Left ventricle myocardium inferior (tissue), 1 donor: ENCODE results near the gene ANKS6. TPM values are rescaled to one million over a fixed set of nuclear protein-coding genes. Genes with fewer than 3 reads are reported as not detected.

Experiments used
- DNase-seq: peaks from one replicate; pipeline ENCODE4 v3.0.0-alpha.2; 2020
- H3K27ac ChIP-seq: fragments of 200-600 bp; replicated peaks from 2 replicates; pipeline ENCODE4 v1.8.0; 2021
- H3K27me3 ChIP-seq: fragments of 200-600 bp; 2 replicates; pipeline ENCODE4 v1.8.0; 2021; ENCODE audit warnings: low read depth
- H3K36me3 ChIP-seq: fragments of 200-600 bp; 2 replicates; pipeline ENCODE4 v1.8.0; 2021
- H3K4me1 ChIP-seq: fragments of 200-600 bp; 2 replicates; pipeline ENCODE4 v1.8.0; 2021
- H3K4me3 ChIP-seq: fragments of 200-600 bp; 2 replicates; pipeline ENCODE4 v1.8.0; 2021; ENCODE audit warnings: mild to moderate bottlenecking, moderate library complexity
- H3K9me3 ChIP-seq: fragments of 200-600 bp; replicated peaks from 2 replicates; pipeline ENCODE4 v1.8.0; 2021
- intact Hi-C: fragments of 100-400 bp; cut with micrococcal nuclease; formaldehyde crosslinking; loops from one replicate; pipeline ENCODE4 v1.11.0; 2022
- total RNA-seq: library from RNA; stranded (reverse); fragmentation: NEBNext Ultra II Directional; extraction: Animal tissue kit (Norgen Biotek cat#: 25700); gene quantifications from one replicate; pipeline ENCODE4 v1.2.1, GENCODE V29; 2021
- TF ChIP-seq, protein P1 (sequence below): fragments of 200-600 bp; IDR thresholded peaks from 2 replicates; pipeline ENCODE4 v1.8.0; 2021; ENCODE audit warnings: antibody characterized with exemption, mild to moderate bottlenecking, borderline replicate concordance
- donor health status: DM: no; HTN: yes; CAD: no; lungs with severe emphysema.

Gene ANKS6
- total RNA-seq, 1 donor from 2014 or later = 4.8 TPM

DNA sequence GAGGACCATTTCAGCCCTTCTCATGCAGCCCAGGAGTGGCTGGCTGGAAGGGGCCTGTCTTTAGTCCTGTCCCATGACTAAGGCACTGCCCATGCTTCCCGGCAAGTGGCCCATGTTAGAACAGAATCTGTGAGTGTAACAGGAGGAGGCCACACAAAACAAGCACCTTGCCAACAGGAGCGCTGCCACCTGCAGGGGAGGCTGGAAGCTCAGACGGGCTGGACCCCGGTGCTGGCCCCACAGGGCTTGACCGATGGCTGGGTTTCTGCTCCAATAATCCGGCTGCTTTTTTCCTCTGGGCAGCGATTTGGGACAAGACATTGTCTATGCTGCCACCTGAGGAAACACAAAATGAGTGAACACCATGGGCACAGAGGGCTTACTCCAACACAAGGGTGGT lies 28.4 kb downstream of the ANKS6 start:
- no peaks in the 10 kb centered on the region for H3K4me1 ChIP-seq
- peaks cover 17% of the 10 kb centered on the region for H3K9me3 ChIP-seq
- DNase-seq = no peak
- TF ChIP-seq, protein P1, sequence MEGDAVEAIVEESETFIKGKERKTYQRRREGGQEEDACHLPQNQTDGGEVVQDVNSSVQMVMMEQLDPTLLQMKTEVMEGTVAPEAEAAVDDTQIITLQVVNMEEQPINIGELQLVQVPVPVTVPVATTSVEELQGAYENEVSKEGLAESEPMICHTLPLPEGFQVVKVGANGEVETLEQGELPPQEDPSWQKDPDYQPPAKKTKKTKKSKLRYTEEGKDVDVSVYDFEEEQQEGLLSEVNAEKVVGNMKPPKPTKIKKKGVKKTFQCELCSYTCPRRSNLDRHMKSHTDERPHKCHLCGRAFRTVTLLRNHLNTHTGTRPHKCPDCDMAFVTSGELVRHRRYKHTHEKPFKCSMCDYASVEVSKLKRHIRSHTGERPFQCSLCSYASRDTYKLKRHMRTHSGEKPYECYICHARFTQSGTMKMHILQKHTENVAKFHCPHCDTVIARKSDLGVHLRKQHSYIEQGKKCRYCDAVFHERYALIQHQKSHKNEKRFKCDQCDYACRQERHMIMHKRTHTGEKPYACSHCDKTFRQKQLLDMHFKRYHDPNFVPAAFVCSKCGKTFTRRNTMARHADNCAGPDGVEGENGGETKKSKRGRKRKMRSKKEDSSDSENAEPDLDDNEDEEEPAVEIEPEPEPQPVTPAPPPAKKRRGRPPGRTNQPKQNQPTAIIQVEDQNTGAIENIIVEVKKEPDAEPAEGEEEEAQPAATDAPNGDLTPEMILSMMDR = no peak
- H3K27me3 ChIP-seq = no peaks in the 10 kb centered on the region
- intact Hi-C loops = no loop called here
- no peak overlapping the region for H3K27ac ChIP-seq
- peaks cover 80% of the 10 kb centered on the region for H3K36me3 ChIP-seq
- no peak overlapping the region for H3K4me3 ChIP-seq

GRCh38 chr9:98767196-98767595 lies 29.2 kb downstream of the ANKS6 start:
- no peak for DNase-seq
- TF ChIP-seq, protein P1 = no peak
- H3K4me3 ChIP-seq = no peak overlapping the region
- peaks cover 75% of the 10 kb centered on the region for H3K36me3 ChIP-seq
- intact Hi-C loops = no loop called here
- no peaks in the 10 kb centered on the region for H3K4me1 ChIP-seq
- H3K27me3 ChIP-seq = no peaks in the 10 kb centered on the region
- peaks cover 17% of the 10 kb centered on the region for H3K9me3 ChIP-seq
- no peak overlapping the region for H3K27ac ChIP-seq

GRCh38 chr9:98766586-98766985 lies 29.8 kb downstream of the ANKS6 start:
- H3K9me3 ChIP-seq = peaks cover 17% of the 10 kb centered on the region
- intact Hi-C loops = no loop called here
- no peaks in the 10 kb centered on the region for H3K27me3 ChIP-seq
- TF ChIP-seq, protein P1 = no peak
- H3K27ac ChIP-seq = no peak overlapping the region
- no peak for DNase-seq
- H3K4me1 ChIP-seq = no peaks in the 10 kb centered on the region
- no peak overlapping the region for H3K4me3 ChIP-seq
- H3K36me3 ChIP-seq = peaks cover 68% of the 10 kb centered on the region

DNA sequence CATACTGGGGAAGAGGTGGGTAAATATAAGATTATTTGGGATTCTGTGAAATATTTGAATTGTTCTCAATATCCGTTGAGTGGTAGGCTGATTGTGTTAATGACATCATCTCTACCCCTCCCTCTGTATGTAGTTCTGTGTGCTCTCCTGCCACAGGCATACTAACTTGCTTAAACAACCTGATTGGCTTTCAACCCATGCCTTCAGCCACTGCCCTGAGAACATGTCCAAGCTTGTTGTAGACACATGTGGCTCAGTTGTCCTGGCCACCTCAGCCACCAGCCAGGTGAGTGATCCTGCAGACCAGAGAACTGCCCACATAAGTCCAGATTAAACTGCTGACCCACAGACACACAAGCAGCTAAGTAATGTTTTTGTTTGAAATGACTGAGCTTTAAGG lies 31.1 kb downstream of the ANKS6 start:
- TF ChIP-seq, protein P1 = no peak
- Histone ChIP-seq H3K4me1 (no peaks in the 10 kb centered on the region), H3K36me3 (peaks cover 55% of the 10 kb centered on the region), H3K27me3 (no peaks in the 10 kb centered on the region), H3K9me3 (peaks cover 17% of the 10 kb centered on the region), H3K4me3 (no peak overlapping the region), H3K27ac (no peak overlapping the region)
- intact Hi-C loops = no loop called here
- DNase-seq = no peak

DNA sequence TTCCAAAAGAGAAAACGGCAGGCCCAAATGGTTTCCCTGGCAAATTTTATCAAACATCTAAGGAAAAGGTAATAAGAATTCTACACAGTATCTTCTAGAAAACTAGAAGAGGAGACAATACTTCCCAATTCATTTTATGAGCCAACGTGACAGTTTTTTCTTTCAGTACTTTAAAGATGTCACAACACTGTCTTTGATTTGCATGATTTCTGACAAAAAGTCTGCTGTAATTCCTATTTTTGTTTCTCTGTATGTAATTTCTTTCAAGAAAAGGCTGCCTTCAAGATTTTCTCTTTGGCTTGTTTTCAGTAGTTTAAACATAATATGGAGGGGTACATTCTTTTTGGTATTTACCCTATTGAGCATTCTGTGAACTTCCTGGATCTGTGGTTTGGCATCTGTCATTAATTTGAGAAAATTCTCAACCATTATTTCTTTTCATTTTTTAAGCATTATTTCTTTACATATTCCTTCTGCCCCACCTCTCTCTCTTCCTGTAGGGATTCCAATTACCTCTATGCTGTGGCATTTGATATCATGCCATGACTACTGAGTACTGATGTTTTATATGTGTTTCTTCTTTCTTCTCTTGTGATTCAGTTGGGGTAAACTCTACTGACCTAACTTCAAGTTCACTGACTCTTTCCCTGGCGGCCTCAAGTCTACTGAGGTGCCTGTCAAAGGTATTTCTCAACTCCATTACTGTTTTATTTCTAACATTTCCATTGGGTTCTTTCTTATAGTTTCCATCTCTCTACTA lies 32.2 kb downstream of the ANKS6 start:
- H3K36me3 ChIP-seq = peaks cover 61% of the 10 kb centered on the region
- H3K9me3 ChIP-seq = peaks cover 19% of the 10 kb centered on the region
- intact Hi-C loops = no loop called here
- H3K27me3 ChIP-seq = no peaks in the 10 kb centered on the region
- no peaks in the 10 kb centered on the region for H3K4me1 ChIP-seq
- no peak overlapping the region for H3K27ac ChIP-seq
- TF ChIP-seq, protein P1 = no peak
- no peak for DNase-seq
- H3K4me3 ChIP-seq = no peak overlapping the region
